ENCODE measurements around the gene DNAJC5.

- TF ChIP-seq YY1 (IDR thresholded peaks at IDR 0.05; ENCODE audit: insufficient read depth, insufficient read length) = no peak
- no peak for TF ChIP-seq ZNF274 (IDR thresholded peaks at IDR 0.05; ENCODE audit: low read depth, low read length)
- TF ChIP-seq SUZ12 (IDR thresholded peaks at IDR 0.05; ENCODE audit: extremely low read depth, insufficient read depth, insufficient read length) = no peak
These were observed 31.4 kb downstream of the DNAJC5 start for GRCh38 chr20:63926298-63926697.
